NCI-H1105 treated with DMSO at 0.1 percent for 48 hours (cell line): ENCODE data around the gene VAPA.
"Not testable (repeated sequence)": the region's sequence is repeated elsewhere in the genome, so short reads cannot be mapped to it uniquely, and the experiment has no call there.

ENCODE experiments used
- DNase-seq: peaks from one replicate; lab custom pipeline; 2025; lab: John Stamatoyannopoulos, UW

Gene VAPA

GRCh38 chr18:9886005-9886348, 27.8 kb upstream of the VAPA start:
- no peak for DNase-seq

GRCh38 chr18:9887992-9888391, 25.8 kb upstream of the VAPA start:
- DNase-seq, result no peak

GRCh38 chr18:9890196-9890595, 23.6 kb upstream of the VAPA start:
- DNase-seq, result no peak

GRCh38 chr18:9890957-9891356, 22.9 kb upstream of the VAPA start:
- DNase-seq, result no peak

- DNase-seq, result not testable (repeated sequence)
Measured at GRCh38 chr18:9891515-9891914, 22.3 kb upstream of the VAPA start.

GRCh38 chr18:9894454-9895068, 19.3 kb upstream of the VAPA start:
- no peak for DNase-seq

GRCh38 chr18:9897129-9897528, 16.7 kb upstream of the VAPA start:
- DNase-seq, result no peak

- not testable (repeated sequence) for DNase-seq
Measured at GRCh38 chr18:9897787-9898291, 16.0 kb upstream of the VAPA start.

- no peak for DNase-seq
Measured at GRCh38 chr18:9898792-9899549, 14.8 kb upstream of the VAPA start.

- not testable (repeated sequence) for DNase-seq
Measured at GRCh38 chr18:9899550-9899930, 14.3 kb upstream of the VAPA start.

GRCh38 chr18:9900699-9901098, 13.1 kb upstream of the VAPA start:
- no peak for DNase-seq

GRCh38 chr18:9901377-9901776, 12.4 kb upstream of the VAPA start:
- DNase-seq, result no peak

- DNase-seq, result not testable (repeated sequence)
Measured at GRCh38 chr18:9902264-9902663, 11.6 kb upstream of the VAPA start.

- DNase-seq, result no peak
Measured at GRCh38 chr18:9902832-9903231, 11.0 kb upstream of the VAPA start.

- no peak for DNase-seq
Measured at GRCh38 chr18:9905401-9905922, 8.4 kb upstream of the VAPA start.

- DNase-seq, result no peak
Measured at GRCh38 chr18:9906481-9906880, 7.3 kb upstream of the VAPA start.

- DNase-seq, result no peak
Measured at GRCh38 chr18:9907867-9908266, 5.9 kb upstream of the VAPA start.

- no peak for DNase-seq
Measured at GRCh38 chr18:9910071-9910470, 3.7 kb upstream of the VAPA start.

- no peak for DNase-seq
Measured at GRCh38 chr18:9910661-9911060, 3.2 kb upstream of the VAPA start.

GRCh38 chr18:9911226-9911625, 2.6 kb upstream of the VAPA start:
- DNase-seq, result no peak

GRCh38 chr18:9912285-9912684, 1.5 kb upstream of the VAPA start:
- DNase-seq, result not testable (repeated sequence)

- no peak for DNase-seq
Measured at GRCh38 chr18:9913151-9913525, 678 bp upstream of the VAPA start.

- peak; percentile 14 for DNase-seq
Measured at GRCh38 chr18:9914334-9914583, 443 bp downstream of the VAPA start.
